Activated CD4-positive, alpha-beta T cell treated with anti-CD3 and anti-CD28 coated beads for 1 hour (primary cell): Measurements from ENCODE around the gene OSM.

ENCODE experiments used
- DNase-seq: peaks from one replicate; pipeline ENCODE4 v3.0.0-alpha.2; 2020

Gene OSM

GRCh38 chr22:30297276-30297990 is 30.8 kb upstream of the OSM start:
- DNase-seq = no peak

GRCh38 chr22:30296833-30297232 is 30.2 kb upstream of the OSM start:
- DNase-seq = no peak

- no peak for DNase-seq
Measured at GRCh38 chr22:30296324-30296723, 29.7 kb upstream of the OSM start.

GRCh38 chr22:30295576-30295975 is 28.9 kb upstream of the OSM start:
- DNase-seq = no peak

GRCh38 chr22:30294830-30295229 is 28.2 kb upstream of the OSM start:
- no peak for DNase-seq

- no peak for DNase-seq
Measured at GRCh38 chr22:30294066-30294465, 27.4 kb upstream of the OSM start.

- no peak for DNase-seq
Measured at GRCh38 chr22:30293026-30293425, 26.4 kb upstream of the OSM start.

GRCh38 chr22:30292069-30292970 is 25.7 kb upstream of the OSM start:
- DNase-seq = no peak

GRCh38 chr22:30291058-30291892 is 24.6 kb upstream of the OSM start:
- no peak for DNase-seq

GRCh38 chr22:30290342-30291057 is 23.8 kb upstream of the OSM start:
- no peak for DNase-seq

GRCh38 chr22:30289980-30290313 is 23.3 kb upstream of the OSM start:
- no peak for DNase-seq

GRCh38 chr22:30289141-30289979 is 22.7 kb upstream of the OSM start, which contains the start of gene CASTOR1:
TSS of gene CASTOR1 (minus strand) at chr22:30289505. CDS start at chr22:30289497, 8 bp downstream.
- DNase-seq = peak; percentile 77

GRCh38 chr22:30288419-30289140 is 21.9 kb upstream of the OSM start:
- DNase-seq = no peak

- DNase-seq = peak; percentile 81
Measured at GRCh38 chr22:30287648-30288418, 21.2 kb upstream of the OSM start.

- peak; percentile 79 for DNase-seq
Measured at GRCh38 chr22:30286813-30287647, 20.4 kb upstream of the OSM start.

GRCh38 chr22:30286331-30286730 is 19.7 kb upstream of the OSM start:
- DNase-seq = no peak

- DNase-seq = no peak
Measured at GRCh38 chr22:30285846-30286200, 19.2 kb upstream of the OSM start.

GRCh38 chr22:30285176-30285845 is 18.7 kb upstream of the OSM start:
- DNase-seq = no peak

- DNase-seq = no peak
Measured at GRCh38 chr22:30284666-30285065, 18.0 kb upstream of the OSM start.
